Measurements from ENCODE around the gene SEMA3A.

- no peak for TF ChIP-seq CTCF (IDR thresholded peaks at IDR 0.05)
- no peak for TF ChIP-seq POLR2A (IDR thresholded peaks at IDR 0.05)
Measured at GRCh38 chr7:84022684-84023308, 171.8 kb downstream of the SEMA3A start.

All from heart left ventricle (tissue), 13 donors.